ENCODE measurements around the gene FANCG. TPM values are rescaled to one million over a fixed set of nuclear protein-coding genes. Genes with fewer than 3 reads are reported as not detected.

Gene FANCG
- total and polyA plus RNA-seq, 2 donors (not counting 1 experiment from before 2014, with no cell fraction given): 26.5 to 40.1 TPM

DNA sequence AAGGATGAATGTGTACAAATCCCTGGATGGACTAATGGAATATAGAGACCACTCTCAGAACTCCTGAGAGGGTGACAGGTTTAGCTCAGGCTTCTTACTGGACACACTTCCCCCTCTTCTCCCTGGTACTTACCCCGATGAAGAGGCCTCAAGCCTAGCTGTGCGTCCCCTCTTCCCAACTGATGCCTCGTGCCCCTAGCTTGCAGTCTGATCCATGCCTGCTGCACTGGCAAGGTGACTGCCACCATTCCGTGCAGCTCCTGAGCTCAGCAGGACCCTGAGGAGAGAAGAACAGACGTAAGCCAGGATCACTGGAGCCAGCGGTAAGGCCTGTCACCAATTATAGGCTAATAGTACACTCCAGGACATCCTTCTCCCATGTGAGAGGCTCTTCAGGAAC is 28.7 kb upstream of the FANCG start:
- no peak overlapping the region for H3K4me2 ChIP-seq (replicated peaks; ENCODE audit: low read depth, low read length, poor library complexity, severe bottlenecking)
- no peaks in the 10 kb centered on the region for H3K27me3 ChIP-seq (replicated peaks in 1 of 4; ENCODE audit: control extremely low read depth in 1 of 4, control insufficient read depth in 3 of 4, insufficient read depth in 4 of 4, low read length in 3 of 4)
- peaks cover 0 to 10% of the 10 kb centered on the region in 2 experiments for H3K36me3 ChIP-seq (replicated peaks in 1 of 2; ENCODE audit: control extremely low read depth in 1 of 2, control insufficient read depth in 1 of 2, extremely low read depth in 1 of 2, insufficient read depth in 2 of 2, low read length in 1 of 2)
- no peak overlapping the region for H3K9ac ChIP-seq (ENCODE audit: low read length)
- H3K27ac ChIP-seq (ENCODE audit: low read length in 2 of 2): no peak overlapping the region
- peak; percentile 4 for DNase-seq
- TF ChIP-seq EZH2 (IDR thresholded peaks at IDR 0.05; ENCODE audit: borderline replicate concordance, insufficient read depth, low read depth, low read length, poor library complexity, severe bottlenecking): no peak
- TF ChIP-seq, protein P1, sequence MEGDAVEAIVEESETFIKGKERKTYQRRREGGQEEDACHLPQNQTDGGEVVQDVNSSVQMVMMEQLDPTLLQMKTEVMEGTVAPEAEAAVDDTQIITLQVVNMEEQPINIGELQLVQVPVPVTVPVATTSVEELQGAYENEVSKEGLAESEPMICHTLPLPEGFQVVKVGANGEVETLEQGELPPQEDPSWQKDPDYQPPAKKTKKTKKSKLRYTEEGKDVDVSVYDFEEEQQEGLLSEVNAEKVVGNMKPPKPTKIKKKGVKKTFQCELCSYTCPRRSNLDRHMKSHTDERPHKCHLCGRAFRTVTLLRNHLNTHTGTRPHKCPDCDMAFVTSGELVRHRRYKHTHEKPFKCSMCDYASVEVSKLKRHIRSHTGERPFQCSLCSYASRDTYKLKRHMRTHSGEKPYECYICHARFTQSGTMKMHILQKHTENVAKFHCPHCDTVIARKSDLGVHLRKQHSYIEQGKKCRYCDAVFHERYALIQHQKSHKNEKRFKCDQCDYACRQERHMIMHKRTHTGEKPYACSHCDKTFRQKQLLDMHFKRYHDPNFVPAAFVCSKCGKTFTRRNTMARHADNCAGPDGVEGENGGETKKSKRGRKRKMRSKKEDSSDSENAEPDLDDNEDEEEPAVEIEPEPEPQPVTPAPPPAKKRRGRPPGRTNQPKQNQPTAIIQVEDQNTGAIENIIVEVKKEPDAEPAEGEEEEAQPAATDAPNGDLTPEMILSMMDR (IDR thresholded peaks at IDR 0.05): no peak
- no peaks in the 10 kb centered on the region for H3K9me3 ChIP-seq (ENCODE audit: control extremely low read depth in 1 of 3, control insufficient read depth in 2 of 3, insufficient read depth in 1 of 3, low read length in 2 of 3)
- H3K4me1 Mint-ChIP-seq: peaks cover 33% of the 10 kb centered on the region
- H3K4me1 ChIP-seq (ENCODE audit: control insufficient read depth in 2 of 2, insufficient read depth in 2 of 2, low read length in 2 of 2): peaks cover 15 to 27% of the 10 kb centered on the region in 2 donors
- H3K27me3 Mint-ChIP-seq: no peaks in the 10 kb centered on the region
- no peak overlapping the region for H3K4me3 ChIP-seq (ENCODE audit: control extremely low read depth in 1 of 5, extremely low read depth in 1 of 5, insufficient read depth in 1 of 5, low read depth in 2 of 5, low read length in 4 of 5)
- no peak overlapping the region for H2AFZ ChIP-seq (ENCODE audit: insufficient read depth, low read depth, low read length, poor library complexity, severe bottlenecking)
- peaks cover 8% of the 10 kb centered on the region for H3K79me2 ChIP-seq (ENCODE audit: control insufficient read depth, insufficient read depth, low read length)
- no peak for ATAC-seq (ENCODE audit: low read depth)
- H3K9me3 Mint-ChIP-seq (ENCODE audit: insufficient read depth): no peaks in the 10 kb centered on the region
- 92% methylated on average over 4 of the region's 6 CpGs for WGBS (ENCODE audit: insufficient coverage)
- intact Hi-C loops (cut with micrococcal nuclease): no loop called here
- ChIA-PET POLR2A (no interaction called here), CTCF (no interaction called here)
- H3K4me3 Mint-ChIP-seq: no peak overlapping the region
- no peaks in the 10 kb centered on the region for H4K20me1 ChIP-seq (ENCODE audit: control insufficient read depth, insufficient read depth, low read length, poor library complexity, severe bottlenecking)
- no peak overlapping the region for H3K27ac Mint-ChIP-seq

DNA sequence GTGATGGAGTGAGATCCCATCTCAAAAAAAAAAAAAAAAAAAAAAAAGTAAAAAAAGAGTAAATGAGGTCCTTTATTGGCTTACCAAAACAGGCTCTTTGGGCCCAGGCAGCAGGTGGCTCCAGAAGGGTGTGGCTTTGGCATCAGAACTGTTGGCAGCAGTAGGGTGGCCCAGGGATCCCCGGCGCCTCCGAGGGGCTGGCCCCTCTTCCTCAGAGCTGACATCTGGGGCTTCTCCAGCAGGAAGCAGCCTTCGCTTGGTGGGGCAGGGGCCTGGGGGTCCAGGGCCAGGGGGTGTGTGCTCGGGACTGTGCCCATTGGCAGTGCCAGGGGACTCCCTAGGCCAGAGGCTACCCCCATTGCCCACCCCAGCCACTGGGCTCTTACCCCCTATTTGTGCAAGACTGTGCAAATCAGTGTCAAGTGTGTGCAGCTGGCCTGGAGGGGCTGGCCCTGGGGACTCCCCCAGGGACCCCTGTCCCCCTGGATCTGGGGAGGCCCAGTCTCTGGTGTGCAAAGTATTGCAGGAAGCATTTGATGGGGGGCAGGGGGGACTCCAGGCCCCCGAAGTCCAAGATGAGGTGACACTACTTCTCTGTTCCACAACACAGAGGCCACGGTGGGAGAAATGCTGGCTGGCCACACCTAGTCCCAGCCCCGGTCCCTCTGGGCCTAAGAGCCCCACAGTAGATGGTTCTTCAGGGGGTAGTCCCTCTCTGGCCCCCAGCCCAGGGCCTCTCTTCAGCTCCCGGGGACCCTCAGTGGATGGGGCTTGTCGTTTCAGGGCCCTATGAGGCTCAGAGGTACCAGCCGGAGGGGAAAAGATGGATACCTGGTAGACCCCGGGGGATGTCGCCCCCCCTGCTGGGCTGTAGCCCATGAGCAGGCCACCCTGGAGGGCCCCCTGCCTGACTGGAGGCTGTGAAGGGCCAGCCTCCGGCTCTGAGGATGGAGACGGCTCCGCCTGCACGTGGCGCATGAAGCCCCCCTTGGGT is 27.9 kb upstream of the FANCG start:
- Histone ChIP-seq H3K9ac (ENCODE audit: low read length) (no peak overlapping the region), H4K20me1 (ENCODE audit: control insufficient read depth, insufficient read depth, low read length, poor library complexity, severe bottlenecking) (no peaks in the 10 kb centered on the region), H2AFZ (ENCODE audit: insufficient read depth, low read depth, low read length, poor library complexity, severe bottlenecking) (no peak overlapping the region), H3K9me3 (ENCODE audit: control extremely low read depth in 1 of 3, control insufficient read depth in 2 of 3, insufficient read depth in 1 of 3, low read length in 2 of 3) (no peaks in the 10 kb centered on the region), H3K36me3 (replicated peaks in 1 of 2; ENCODE audit: control extremely low read depth in 1 of 2, control insufficient read depth in 1 of 2, extremely low read depth in 1 of 2, insufficient read depth in 2 of 2, low read length in 1 of 2) (peaks cover 0 to 10% of the 10 kb centered on the region in 2 experiments), H3K4me1 (ENCODE audit: control insufficient read depth in 2 of 2, insufficient read depth in 2 of 2, low read length in 2 of 2) (peaks cover 18 to 32% of the 10 kb centered on the region in 2 donors), H3K4me2 (replicated peaks; ENCODE audit: low read depth, low read length, poor library complexity, severe bottlenecking) (no peak overlapping the region), H3K27me3 (replicated peaks in 1 of 4; ENCODE audit: control extremely low read depth in 1 of 4, control insufficient read depth in 3 of 4, insufficient read depth in 4 of 4, low read length in 3 of 4) (no peaks in the 10 kb centered on the region), H3K27ac (ENCODE audit: low read length in 2 of 2) (no peak overlapping the region), H3K4me3 (ENCODE audit: control extremely low read depth in 1 of 5, extremely low read depth in 1 of 5, insufficient read depth in 1 of 5, low read depth in 2 of 5, low read length in 4 of 5) (no peak overlapping the region), H3K79me2 (ENCODE audit: control insufficient read depth, insufficient read depth, low read length) (peaks cover 11% of the 10 kb centered on the region)
- Mint-ChIP-seq H3K4me1 (peaks cover 36% of the 10 kb centered on the region), H3K4me3 (no peak overlapping the region), H3K27me3 (no peaks in the 10 kb centered on the region), H3K27ac (no peak overlapping the region), H3K9me3 (ENCODE audit: insufficient read depth) (no peaks in the 10 kb centered on the region)
- DNase-seq: peak; percentile 11
- ChIA-PET POLR2A (interaction anchor here (0.7 kb wide), 1 partner anchor 621 kb away, joined by 6 read pairs; no protein-coding TSS in a partner anchor), CTCF (interaction anchor here (1.6 to 2.8 kb wide), 2 partner anchors 11 to 208 kb away, joined by 4 to 9 read pairs; partner anchors contain the start of gene PIGO)
- intact Hi-C loops (cut with micrococcal nuclease): no loop called here
- TF ChIP-seq, protein P1 (IDR thresholded peaks at IDR 0.05): no peak
- TF ChIP-seq EZH2 (IDR thresholded peaks at IDR 0.05; ENCODE audit: borderline replicate concordance, insufficient read depth, low read depth, low read length, poor library complexity, severe bottlenecking): no peak
- no peak for ATAC-seq (ENCODE audit: low read depth)
- 96% methylated on average over 14 of the region's 18 CpGs for WGBS (ENCODE audit: insufficient coverage)
